ENCODE data around the gene FAM20A.
A peak's percentile ranks its signal among the peaks of the same experiment; 100 is the strongest.
"Not testable (repeated sequence)": the region's sequence is repeated elsewhere in the genome, so short reads cannot be mapped to it uniquely, and the experiment has no call there.

The FAM20A gene

GRCh38 chr17:68498479-68499326, 102.5 kb downstream of the FAM20A start:
- Mint-ChIP-seq H3K36me3 (ENCODE audit: low read depth) (peaks cover 5% of the 10 kb centered on the region), H3K27me3 (ENCODE audit: low read depth) (peaks cover 3% of the 10 kb centered on the region), H3K9me3 (no peaks in the 10 kb centered on the region), H3K27ac (peak overlapping the region; percentile 87), H3K4me1 (ENCODE audit: low read depth) (peaks cover 26% of the 10 kb centered on the region), H3K4me3 (peak overlapping the region; percentile 15)

- Mint-ChIP-seq H3K27ac (peak overlapping the region; percentile 87), H3K27me3 (ENCODE audit: low read depth) (peaks cover 3% of the 10 kb centered on the region), H3K36me3 (ENCODE audit: low read depth) (peaks cover 5% of the 10 kb centered on the region), H3K4me1 (ENCODE audit: low read depth) (peaks cover 26% of the 10 kb centered on the region), H3K4me3 (peak overlapping the region; percentile 15), H3K9me3 (no peaks in the 10 kb centered on the region)
Observed at GRCh38 chr17:68497885-68498319, 103.3 kb downstream of the FAM20A start.

GRCh38 chr17:68495081-68495480, 106.1 kb downstream of the FAM20A start:
- no peaks in the 10 kb centered on the region for H3K9me3 Mint-ChIP-seq
- peaks cover 2% of the 10 kb centered on the region for H3K36me3 Mint-ChIP-seq (ENCODE audit: low read depth)
- H3K27me3 Mint-ChIP-seq (ENCODE audit: low read depth), result no peaks in the 10 kb centered on the region
- no peak overlapping the region for H3K4me3 Mint-ChIP-seq
- H3K27ac Mint-ChIP-seq, result no peak overlapping the region
- peaks cover 22% of the 10 kb centered on the region for H3K4me1 Mint-ChIP-seq (ENCODE audit: low read depth)

- H3K9me3 Mint-ChIP-seq; H3K4me3 Mint-ChIP-seq; H3K27me3 Mint-ChIP-seq (ENCODE audit: low read depth); H3K27ac Mint-ChIP-seq; H3K36me3 Mint-ChIP-seq (ENCODE audit: low read depth): not testable (repeated sequence)
- H3K4me1 Mint-ChIP-seq (ENCODE audit: low read depth), result peaks cover 15% of the 10 kb centered on the region
Observed at GRCh38 chr17:68492394-68493054, 108.6 kb downstream of the FAM20A start.

GRCh38 chr17:68491381-68492231, 109.6 kb downstream of the FAM20A start:
- Mint-ChIP-seq H3K36me3 (ENCODE audit: low read depth) (no peaks in the 10 kb centered on the region), H3K9me3 (no peaks in the 10 kb centered on the region), H3K4me3 (no peak overlapping the region), H3K27ac (no peak overlapping the region), H3K4me1 (ENCODE audit: low read depth) (peaks cover 17% of the 10 kb centered on the region), H3K27me3 (ENCODE audit: low read depth) (peaks cover 2% of the 10 kb centered on the region)

GRCh38 chr17:68489919-68490318, 111.2 kb downstream of the FAM20A start:
- Mint-ChIP-seq H3K4me1 (ENCODE audit: low read depth) (peaks cover 21% of the 10 kb centered on the region), H3K36me3 (ENCODE audit: low read depth) (no peaks in the 10 kb centered on the region), H3K4me3 (no peak overlapping the region), H3K27ac (no peak overlapping the region), H3K9me3 (no peaks in the 10 kb centered on the region), H3K27me3 (ENCODE audit: low read depth) (peaks cover 19% of the 10 kb centered on the region)

Data from T-helper 1 cell treated with Interleukin-12 subunit alpha and Interleukin-12 subunit beta and Interleukin-4 antibody, amounts not matched to agents 30 μg/mL and 1 μg/mL, for 36 hours (primary cell).